Measurements from ENCODE around the gene IFT25.

IFT25 gene

DNA sequence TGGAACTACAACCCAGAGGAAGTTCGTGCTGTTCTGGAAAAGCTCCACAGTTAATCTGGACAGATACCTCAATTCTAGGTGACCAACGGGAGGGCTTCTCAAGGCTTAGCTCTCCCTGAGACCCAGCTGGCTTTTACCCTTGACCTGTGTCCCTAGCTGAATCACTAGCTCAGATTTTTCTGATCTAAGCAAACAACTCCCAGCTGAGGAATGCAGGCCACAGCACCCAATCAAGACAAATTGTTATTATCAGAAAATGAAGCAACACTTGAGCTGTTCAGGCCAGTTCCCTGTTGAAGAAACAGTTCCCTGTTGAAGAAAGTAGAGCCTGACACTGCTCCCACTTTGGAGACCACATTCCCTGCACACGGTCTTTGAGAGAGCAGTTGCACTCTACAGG is 35.6 kb downstream of the IFT25 start:
- DNase-seq (ENCODE audit: low read depth) = no peak
- H3K4me3 ChIP-seq (ENCODE audit: low read length) = no peak overlapping the region
- TF ChIP-seq, protein P1, sequence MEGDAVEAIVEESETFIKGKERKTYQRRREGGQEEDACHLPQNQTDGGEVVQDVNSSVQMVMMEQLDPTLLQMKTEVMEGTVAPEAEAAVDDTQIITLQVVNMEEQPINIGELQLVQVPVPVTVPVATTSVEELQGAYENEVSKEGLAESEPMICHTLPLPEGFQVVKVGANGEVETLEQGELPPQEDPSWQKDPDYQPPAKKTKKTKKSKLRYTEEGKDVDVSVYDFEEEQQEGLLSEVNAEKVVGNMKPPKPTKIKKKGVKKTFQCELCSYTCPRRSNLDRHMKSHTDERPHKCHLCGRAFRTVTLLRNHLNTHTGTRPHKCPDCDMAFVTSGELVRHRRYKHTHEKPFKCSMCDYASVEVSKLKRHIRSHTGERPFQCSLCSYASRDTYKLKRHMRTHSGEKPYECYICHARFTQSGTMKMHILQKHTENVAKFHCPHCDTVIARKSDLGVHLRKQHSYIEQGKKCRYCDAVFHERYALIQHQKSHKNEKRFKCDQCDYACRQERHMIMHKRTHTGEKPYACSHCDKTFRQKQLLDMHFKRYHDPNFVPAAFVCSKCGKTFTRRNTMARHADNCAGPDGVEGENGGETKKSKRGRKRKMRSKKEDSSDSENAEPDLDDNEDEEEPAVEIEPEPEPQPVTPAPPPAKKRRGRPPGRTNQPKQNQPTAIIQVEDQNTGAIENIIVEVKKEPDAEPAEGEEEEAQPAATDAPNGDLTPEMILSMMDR (conservative IDR thresholded peaks at IDR 0.05; ENCODE audit: low read depth, low read length) = no peak

DNA sequence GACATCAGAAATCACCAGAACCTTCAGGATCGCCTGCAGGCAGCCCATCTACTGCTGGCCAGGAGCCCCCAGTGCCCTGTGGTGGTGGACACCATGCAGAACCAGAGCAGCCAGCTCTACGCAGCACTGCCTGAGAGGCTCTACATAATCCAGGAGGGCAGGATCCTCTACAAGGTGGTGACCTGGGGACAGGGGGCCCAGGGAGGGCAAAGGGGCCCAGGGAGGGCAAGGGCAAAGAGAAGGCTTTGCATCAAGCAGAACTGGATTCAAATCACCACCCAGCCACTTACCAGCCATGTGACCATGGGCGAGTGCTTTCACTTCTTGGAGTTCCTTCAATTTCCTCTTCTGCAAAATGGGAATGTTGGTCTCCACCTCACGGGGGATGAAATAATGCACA is 39.4 kb downstream of the IFT25 start:
- DNase-seq (ENCODE audit: low read depth) = no peak
- TF ChIP-seq, protein P1 (conservative IDR thresholded peaks at IDR 0.05; ENCODE audit: low read depth, low read length) = no peak
- no peak overlapping the region for H3K4me3 ChIP-seq (ENCODE audit: low read length)

DNA sequence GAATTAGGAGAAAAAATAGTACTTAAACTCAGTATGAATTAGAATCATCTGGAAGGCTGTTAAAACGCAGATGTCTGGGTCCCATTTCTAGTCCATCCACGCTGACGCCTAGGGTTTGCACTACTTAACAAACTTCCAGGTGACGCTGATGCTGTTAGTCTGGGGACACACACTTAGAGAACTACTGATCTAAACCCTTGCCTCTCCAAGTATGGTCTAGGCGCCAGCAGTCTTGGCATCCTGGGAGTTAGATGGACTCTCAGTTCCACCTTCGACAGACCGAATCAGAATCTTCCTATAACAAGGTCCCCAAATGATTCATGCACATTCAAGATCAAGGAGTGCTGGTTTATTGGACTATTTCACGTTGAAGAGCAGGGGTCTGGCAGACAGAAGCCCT is 40.0 kb downstream of the IFT25 start:
- no peak overlapping the region for H3K4me3 ChIP-seq (ENCODE audit: low read length)
- no peak for DNase-seq (ENCODE audit: low read depth)
- TF ChIP-seq, protein P1 (conservative IDR thresholded peaks at IDR 0.05; ENCODE audit: low read depth, low read length) = no peak

DNA sequence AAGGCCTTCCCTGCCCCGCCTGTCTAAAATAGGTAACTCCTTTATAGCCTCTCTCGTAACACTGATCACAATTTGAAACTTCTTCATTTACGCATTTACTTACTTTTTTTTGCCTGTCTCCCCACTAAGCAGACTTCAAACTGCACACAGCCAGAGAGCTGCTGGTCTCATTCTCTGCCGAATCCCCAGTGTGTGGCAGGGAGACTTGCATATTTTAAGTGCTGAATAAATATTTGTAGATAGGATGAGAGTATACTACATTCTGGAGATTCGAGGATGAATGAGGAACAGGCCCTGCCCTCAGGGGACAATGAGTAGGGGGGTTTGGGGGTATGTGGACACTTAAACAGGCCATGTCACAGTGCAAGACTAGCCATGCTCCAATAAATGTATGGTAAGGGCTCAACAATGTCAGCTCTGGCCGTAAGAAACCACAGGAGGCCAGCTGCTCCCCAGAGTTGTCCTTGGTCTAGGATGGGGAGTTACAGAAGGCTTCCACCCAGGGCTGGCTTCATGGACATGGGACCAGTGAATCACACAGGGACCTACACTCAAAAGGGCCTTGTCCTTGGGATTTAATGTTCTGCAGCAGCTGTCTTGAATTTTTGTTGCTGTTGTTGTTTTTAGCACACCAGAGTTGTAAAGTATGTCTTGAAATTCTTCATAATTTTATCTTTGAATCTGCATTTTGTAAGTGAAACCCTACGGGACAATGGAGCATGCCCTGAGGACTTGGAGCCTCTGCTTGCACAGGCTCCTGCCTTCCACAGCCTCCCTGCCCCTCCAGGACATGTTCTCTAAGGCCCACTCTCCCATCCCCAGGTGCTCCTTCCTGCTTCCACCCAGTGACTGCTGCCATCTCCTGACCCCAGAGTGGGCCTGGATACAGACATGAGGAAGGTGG is 43.0 kb downstream of the IFT25 start:
- TF ChIP-seq, protein P1 (conservative IDR thresholded peaks at IDR 0.05; ENCODE audit: low read depth, low read length) = no peak
- no peak overlapping the region for H3K4me3 ChIP-seq (ENCODE audit: low read length)
- no peak for DNase-seq (ENCODE audit: low read depth)

DNA sequence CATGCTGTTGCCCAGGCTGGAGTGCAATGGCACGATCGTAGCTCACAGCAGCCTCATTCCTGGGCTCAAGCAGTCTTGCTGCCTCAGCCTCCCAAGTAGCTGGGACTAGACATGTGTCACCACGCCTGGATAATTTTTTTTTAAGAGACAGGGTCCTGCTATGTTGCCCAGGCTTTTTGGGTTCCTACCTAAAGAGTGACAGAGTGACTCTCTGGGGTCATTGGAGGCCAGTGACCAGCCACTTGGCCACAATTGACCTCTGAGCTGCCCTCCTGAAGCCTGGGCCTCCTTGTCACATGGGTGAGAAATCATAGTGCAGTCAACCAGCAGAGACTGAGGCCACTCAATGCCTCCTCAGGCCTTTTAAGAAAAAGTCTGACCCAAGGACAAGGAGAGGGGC is 45.8 kb downstream of the IFT25 start:
- no peak for DNase-seq (ENCODE audit: low read depth)
- H3K4me3 ChIP-seq (ENCODE audit: low read length) = no peak overlapping the region
- TF ChIP-seq, protein P1 (conservative IDR thresholded peaks at IDR 0.05; ENCODE audit: low read depth, low read length) = no peak

DNA sequence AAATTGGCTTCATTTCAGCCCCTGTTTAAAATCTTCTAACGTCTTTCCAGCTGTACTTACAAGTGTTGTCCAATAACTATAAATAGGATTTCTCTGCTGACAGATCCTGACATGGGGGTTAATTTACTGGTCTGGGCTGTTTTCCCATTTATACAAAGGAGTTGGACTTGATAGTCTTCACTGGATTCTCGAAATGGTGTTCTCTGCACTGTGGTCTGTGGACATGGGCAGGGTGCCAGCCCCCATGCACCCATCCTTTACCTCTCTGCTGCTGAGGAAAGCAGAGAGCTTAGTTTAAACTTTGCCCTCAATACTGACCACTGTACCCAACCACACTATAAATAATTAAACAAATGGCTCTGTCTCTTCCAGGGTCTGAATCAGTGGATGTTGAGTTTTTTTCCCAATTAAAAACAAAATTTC is 46.3 kb downstream of the IFT25 start:
- TF ChIP-seq, protein P1 (conservative IDR thresholded peaks at IDR 0.05; ENCODE audit: low read depth, low read length) = no peak
- DNase-seq (ENCODE audit: low read depth) = no peak

DNA sequence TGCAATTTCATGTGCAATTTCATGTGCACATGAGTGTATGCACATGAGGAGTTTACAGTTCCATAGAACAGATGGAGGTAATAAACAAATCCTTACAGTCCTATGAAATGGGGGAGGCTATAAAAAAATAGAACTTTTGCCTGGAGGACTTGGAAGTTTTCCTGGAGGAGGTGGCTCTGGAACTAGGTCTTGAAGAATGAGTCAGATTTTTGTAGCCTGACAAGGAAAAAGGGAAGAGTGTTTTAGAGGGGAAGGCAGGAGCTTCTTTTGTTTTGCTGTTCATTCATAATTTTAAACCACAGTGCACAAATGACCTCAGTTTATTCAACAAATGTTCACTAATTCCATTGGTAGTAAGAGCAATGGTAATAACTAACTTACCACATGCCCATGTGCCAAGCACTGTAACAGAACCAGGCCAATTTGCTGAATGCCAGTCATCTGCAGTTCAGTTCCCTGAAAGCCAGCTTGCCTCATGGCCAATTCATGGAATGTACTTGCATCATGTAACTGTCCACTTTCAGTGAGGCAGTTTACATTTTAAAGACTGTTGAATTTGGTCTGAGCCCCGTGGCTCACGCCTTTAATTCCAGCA is 48.8 kb downstream of the IFT25 start:
- H3K4me3 ChIP-seq (ENCODE audit: low read length) = no peak overlapping the region
- no peak for DNase-seq (ENCODE audit: low read depth)
- TF ChIP-seq, protein P1 (conservative IDR thresholded peaks at IDR 0.05; ENCODE audit: low read depth, low read length) = no peak

More for the DNA sequence above, 46.3 kb downstream of the IFT25 start:
- no peak overlapping the region for H3K4me3 ChIP-seq (ENCODE audit: low read length)
